K562 treated with DMSO at 1 percent for 12 hours (cell line): Measurements from ENCODE around the gene CHML. TPM values are rescaled to one million over a fixed set of nuclear protein-coding genes. Genes with fewer than 3 reads are reported as not detected.

Experiments used
- total RNA-seq: library from RNA; unstranded; fragments of 300-600 nt; gene quantifications from 2 replicates; pipeline ENCODE4 v1.2.3, GENCODE V29; 2022; ENCODE audit not compliant: insufficient read depth

Gene CHML
- total RNA-seq, result 5.3 and 28.7 TPM in 2 replicates

GRCh38 chr1:241640149-241640866 lies at the start of gene CHML, which contains the start of gene OPN3:
Gene CHML, minus strand, starts transcription at chr1:241640369. Its CDS starts 4,603 bp downstream, at chr1:241635766.
Gene OPN3, minus strand, starts transcription at chr1:241640369. Its CDS starts 115 bp downstream, at chr1:241640254.

DNA sequence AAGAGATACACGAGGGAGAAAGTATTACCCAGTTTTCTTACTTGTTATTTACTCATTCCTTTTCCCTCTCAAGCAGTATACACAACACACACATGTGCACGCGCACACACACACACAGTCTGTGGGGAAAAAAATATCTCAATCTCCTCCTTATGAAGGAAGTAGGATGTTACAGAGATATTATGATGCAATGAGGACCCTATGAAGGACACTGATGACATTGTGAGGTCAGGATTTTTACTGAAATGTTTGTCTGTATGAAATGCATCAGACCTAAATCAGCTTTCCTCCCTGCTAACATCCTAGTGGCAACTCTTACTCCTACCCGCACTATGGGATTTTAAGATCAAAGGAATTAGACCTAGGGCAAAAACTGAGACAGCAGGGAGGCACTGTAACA lies 11.8 kb upstream of the CHML start, which contains the start of gene WDR64:
TSS of gene WDR64 (plus strand) at position 270 of the 400 bp plus-strand sequence. CDS start 204 bp downstream, outside the sequence.

Other genes starting within 250 kb of the CHML start
- gene FH, start 120.6 kb downstream of the CHML start, total RNA-seq, result 125 and 168 TPM in 2 replicates
- gene KMO, start 108.0 kb downstream of the CHML start, total RNA-seq, result not detected in 2 replicates
- 17.8 and 44.8 TPM in 2 replicates for gene OPN3, start within 50 bp of the CHML start, total RNA-seq
- gene WDR64, start 11.9 kb upstream of the CHML start, total RNA-seq, result 0.27 TPM in 1 of 2 replicates, not detected in the other
- gene EXO1, start 207.8 kb upstream of the CHML start, total RNA-seq, result 21.4 and 59.6 TPM in 2 replicates